Thyroid gland (tissue), 4 donors: ENCODE data around the gene LDAH. TPM values are rescaled to one million over a fixed set of nuclear protein-coding genes. Genes with fewer than 3 reads are reported as not detected.

Experiments used
- DNase-seq, 2 donors: peaks; one replicate each; pipeline ENCODE4 v3.0.0-alpha.2; 2019
- H3K27ac ChIP-seq, 3 donors: fragments of 200-600 bp; sonication (generic); 1 replicate in 2 of 3; 2 replicates in 1 of 3; pipeline ENCODE4 v1.5.1; 2016 to 2019; ENCODE audit warnings: mild to moderate bottlenecking in 1 of 3, moderate library complexity in 1 of 3
- H3K27me3 ChIP-seq: fragments of 200-600 bp; sonication (generic); one replicate; pipeline ENCODE4 v1.5.1; 2019
- H3K36me3 ChIP-seq, 2 donors: fragments of 200-600 bp; sonication (generic); one replicate each; pipeline ENCODE4 v1.5.1; 2016 to 2019
- H3K4me1 ChIP-seq, 2 donors: fragments of 200-600 bp; sonication (generic); one replicate each; pipeline ENCODE4 v1.5.1; 2017 to 2019
- H3K4me3 ChIP-seq, 3 donors: fragments of 200-600 bp; sonication (generic); replicated peaks in 1 of 3; 1 replicate in 2 of 3; 2 replicates in 1 of 3; pipeline ENCODE4 v1.5.1; 2016; ENCODE audit warnings: mild to moderate bottlenecking in 1 of 3
- H3K9me3 ChIP-seq: fragments of 200-600 bp; sonication (generic); one replicate; pipeline ENCODE4 v1.5.1; 2017
- POLR2A ChIP-seq, 2 donors: fragments of 450-650 bp; IDR thresholded peaks; one replicate each; pipeline ENCODE4 v1.6.1; 2017; ENCODE audit warnings: antibody characterized with exemption in 2 of 2, mild to moderate bottlenecking in 2 of 2, moderate library complexity in 1 of 2
- WGBS, 2 donors: methylation state at CpG; one replicate each; pipeline ENCODE4 v1.1.5; 2017; 5-methylcytosine and 5-hydroxymethylcytosine counted together
- intact Hi-C: fragments of 100-400 bp; cut with DNase I; formaldehyde crosslinking; loops from one replicate; pipeline ENCODE4 v1.15.1; 2023
- total RNA-seq, 4 donors: library from RNA; depleted of rRNA; stranded (reverse); fragments of >200 nt; gene quantifications; one replicate each; pipeline ENCODE4 v1.2.3, GENCODE V29; 2016
- TF ChIP-seq, protein P1 (sequence below), 6 experiments: fragments of 200-600 bp in 3 of 6; fragments of 450-650 bp in 3 of 6; sonication (generic) in 3 of 6; IDR thresholded peaks; one replicate each; pipeline ENCODE4 v1.5.1; 2016 to 2019; ENCODE audit warnings: antibody characterized with exemption in 6 of 6, mild to moderate bottlenecking in 2 of 6, inconsistent platforms in 1 of 6, moderate library complexity in 1 of 6

The LDAH gene
- total RNA-seq, 4 donors from 2014 or later = 11.6 to 17.2 (median 16.2) TPM

DNA sequence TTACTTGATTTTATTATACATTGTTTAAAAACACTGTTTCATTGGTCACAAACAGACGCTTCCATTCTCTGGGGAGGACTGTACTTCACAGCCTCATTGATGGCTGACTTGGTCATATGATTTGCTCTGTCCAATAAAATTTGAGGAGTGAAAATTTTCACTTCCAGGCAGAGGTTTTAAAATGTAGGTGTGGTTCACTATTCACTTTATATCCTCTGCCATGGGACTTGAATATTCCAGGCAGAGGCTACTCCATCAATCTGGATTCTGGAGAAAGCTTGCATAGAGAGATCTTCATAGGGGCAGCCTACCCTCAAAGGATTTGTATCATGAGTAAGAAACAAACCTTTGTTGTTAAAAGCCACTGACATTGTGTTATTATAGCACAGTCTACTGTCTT is 56.7 kb downstream of the LDAH start:
- no peak for DNase-seq
- intact Hi-C loops = no loop called here
- TF ChIP-seq, protein P1, sequence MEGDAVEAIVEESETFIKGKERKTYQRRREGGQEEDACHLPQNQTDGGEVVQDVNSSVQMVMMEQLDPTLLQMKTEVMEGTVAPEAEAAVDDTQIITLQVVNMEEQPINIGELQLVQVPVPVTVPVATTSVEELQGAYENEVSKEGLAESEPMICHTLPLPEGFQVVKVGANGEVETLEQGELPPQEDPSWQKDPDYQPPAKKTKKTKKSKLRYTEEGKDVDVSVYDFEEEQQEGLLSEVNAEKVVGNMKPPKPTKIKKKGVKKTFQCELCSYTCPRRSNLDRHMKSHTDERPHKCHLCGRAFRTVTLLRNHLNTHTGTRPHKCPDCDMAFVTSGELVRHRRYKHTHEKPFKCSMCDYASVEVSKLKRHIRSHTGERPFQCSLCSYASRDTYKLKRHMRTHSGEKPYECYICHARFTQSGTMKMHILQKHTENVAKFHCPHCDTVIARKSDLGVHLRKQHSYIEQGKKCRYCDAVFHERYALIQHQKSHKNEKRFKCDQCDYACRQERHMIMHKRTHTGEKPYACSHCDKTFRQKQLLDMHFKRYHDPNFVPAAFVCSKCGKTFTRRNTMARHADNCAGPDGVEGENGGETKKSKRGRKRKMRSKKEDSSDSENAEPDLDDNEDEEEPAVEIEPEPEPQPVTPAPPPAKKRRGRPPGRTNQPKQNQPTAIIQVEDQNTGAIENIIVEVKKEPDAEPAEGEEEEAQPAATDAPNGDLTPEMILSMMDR (IDR thresholded peaks at IDR 0.05) = no peak
- no peak for TF ChIP-seq POLR2A (IDR thresholded peaks at IDR 0.05)
- Histone ChIP-seq H3K4me3 (no peak overlapping the region), H3K4me1 (no peaks in the 10 kb centered on the region), H3K27me3 (no peaks in the 10 kb centered on the region), H3K9me3 (no peaks in the 10 kb centered on the region), H3K27ac (no peak overlapping the region), H3K36me3 (no peaks in the 10 kb centered on the region)
- 96 to 98% methylated on average over 1 of the region's 1 CpG for WGBS, 2 donors

- WGBS, 2 donors = 93 to 96% methylated on average over 2 of the region's 2 CpGs
- TF ChIP-seq, protein P1 (IDR thresholded peaks at IDR 0.05) = no peak
- no peak for TF ChIP-seq POLR2A (IDR thresholded peaks at IDR 0.05)
- Histone ChIP-seq H3K27me3 (no peaks in the 10 kb centered on the region), H3K4me1 (no peaks in the 10 kb centered on the region), H3K36me3 (no peaks in the 10 kb centered on the region), H3K9me3 (no peaks in the 10 kb centered on the region), H3K4me3 (no peak overlapping the region), H3K27ac (no peak overlapping the region)
- intact Hi-C loops = no loop called here
- DNase-seq = no peak
Measured at GRCh38 chr2:20762945-20763683, 59.8 kb downstream of the LDAH start.

- Histone ChIP-seq H3K27ac (no peak overlapping the region), H3K9me3 (no peaks in the 10 kb centered on the region), H3K36me3 (no peaks in the 10 kb centered on the region), H3K27me3 (no peaks in the 10 kb centered on the region), H3K4me1 (no peaks in the 10 kb centered on the region), H3K4me3 (no peak overlapping the region)
- TF ChIP-seq, protein P1 (IDR thresholded peaks at IDR 0.05) = no peak
- no peak for DNase-seq
- intact Hi-C loops = no loop called here
- 96 to 97% methylated on average over 2 of the region's 2 CpGs for WGBS, 2 donors
Measured at GRCh38 chr2:20759487-20759886, 63.4 kb downstream of the LDAH start.

DNA sequence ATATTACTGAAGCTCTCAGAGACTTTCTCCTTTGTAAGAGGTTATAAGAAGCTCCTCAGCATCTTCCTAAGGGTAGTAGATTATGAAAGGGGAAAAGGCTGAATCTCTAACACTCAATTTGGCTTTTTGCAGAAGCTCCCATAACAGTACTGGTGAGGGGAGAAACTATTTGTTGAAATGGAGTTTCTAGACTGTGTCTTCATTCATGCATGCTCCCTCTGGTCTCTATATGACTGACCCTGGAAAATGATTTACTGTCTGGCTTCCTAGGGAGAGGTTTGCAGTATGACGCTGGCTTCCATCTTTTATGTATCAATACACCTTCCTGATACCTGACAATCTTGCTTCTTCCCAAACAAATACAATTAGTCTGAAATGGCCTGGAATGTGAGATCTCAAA is 63.9 kb downstream of the LDAH start:
- TF ChIP-seq, protein P1 (IDR thresholded peaks at IDR 0.05) = no peak
- no peak for TF ChIP-seq POLR2A (IDR thresholded peaks at IDR 0.05)
- 90 to 98% methylated on average over 1 of the region's 1 CpG for WGBS, 2 donors
- no peaks in the 10 kb centered on the region for H3K36me3 ChIP-seq
- intact Hi-C loops = no loop called here
- H3K4me3 ChIP-seq = no peak overlapping the region
- no peak for DNase-seq
- no peaks in the 10 kb centered on the region for H3K4me1 ChIP-seq
- H3K27ac ChIP-seq = no peak overlapping the region
- no peaks in the 10 kb centered on the region for H3K27me3 ChIP-seq
- no peaks in the 10 kb centered on the region for H3K9me3 ChIP-seq

- TF ChIP-seq, protein P1 (IDR thresholded peaks at IDR 0.05) = no peak
- no peak for TF ChIP-seq POLR2A (IDR thresholded peaks at IDR 0.05)
- Histone ChIP-seq H3K27ac (no peak overlapping the region), H3K36me3 (peaks cover 0 to under 1% of the 10 kb centered on the region in 2 donors), H3K4me1 (no peaks in the 10 kb centered on the region), H3K27me3 (no peaks in the 10 kb centered on the region), H3K4me3 (no peak overlapping the region), H3K9me3 (no peaks in the 10 kb centered on the region)
- WGBS, 2 donors = 98% methylated on average over 1 of the region's 1 CpG
- intact Hi-C loops = no loop called here
- no peak for DNase-seq
Measured at GRCh38 chr2:20757405-20758090, 65.4 kb downstream of the LDAH start.
